Right lobe of liver (tissue), 6 donors: ENCODE data around the gene NEURL1. TPM values are rescaled to one million over a fixed set of nuclear protein-coding genes. Genes with fewer than 3 reads are reported as not detected.

Experiments
- ATAC-seq, 4 donors: fragments of 200-7000 bp; cut with Tn5 transposase; one replicate each; pipeline ENCODE4 v1.9.1; 2020; ENCODE audit warnings: mild to moderate bottlenecking in 4 of 4, moderate library complexity in 4 of 4
- DNase-seq, 3 donors: peaks; one replicate each; pipeline ENCODE4 v3.0.0-alpha.2; 2020
- H3K27ac ChIP-seq, 3 donors: fragments of 200-600 bp; one replicate each; pipeline ENCODE4 v1.8.0; 2022
- H3K27me3 ChIP-seq, 2 donors: fragments of 200-600 bp; one replicate each; pipeline ENCODE4 v1.8.0; 2022
- H3K36me3 ChIP-seq, 4 donors: fragments of 200-600 bp; sonication (generic) in 1 of 4; one replicate each; pipeline versions ENCODE4 v1.5.1 to v1.8.0; 2017 to 2022; ENCODE audit warnings: control low read depth in 1 of 4
- H3K4me1 ChIP-seq, 4 donors: fragments of 200-600 bp; sonication (generic) in 1 of 4; one replicate each; pipeline versions ENCODE4 v1.5.1 to v1.8.0; 2017 to 2022; ENCODE audit warnings: control low read depth in 1 of 4
- H3K4me3 ChIP-seq, 3 donors: fragments of 200-600 bp; one replicate each; pipeline ENCODE4 v1.8.0; 2022
- H3K9me3 ChIP-seq, 4 donors: fragments of 200-600 bp; sonication (generic) in 1 of 4; one replicate each; pipeline versions ENCODE4 v1.5.1 to v1.8.0; 2017 to 2022; ENCODE audit warnings: control low read depth in 1 of 4
- CTCF ChIP-seq, 4 donors: fragments of 200-600 bp in 3 of 4; fragments of 450-650 bp in 1 of 4; IDR thresholded peaks; one replicate each; pipeline versions ENCODE4 v1.5.1 to v1.8.0; 2016 to 2022; ENCODE audit warnings: antibody characterized with exemption in 4 of 4, mild to moderate bottlenecking in 2 of 4
- POLR2A ChIP-seq: fragments of 450-650 bp; IDR thresholded peaks from one replicate; pipeline ENCODE4 v1.6.1; 2017; ENCODE audit warnings: antibody characterized with exemption, mild to moderate bottlenecking
- WGBS: methylation state at CpG from one replicate; pipeline ENCODE4 v1.1.6; 2018; ENCODE audit warnings: low coverage, low lambda C conversion rate; ENCODE audit not compliant: insufficient coverage; ENCODE audit errors: missing lambda C conversion rate; 5-methylcytosine and 5-hydroxymethylcytosine counted together
- intact Hi-C, 2 donors: fragments of 100-400 bp; cut with DNase I; formaldehyde crosslinking; loops; one replicate each; pipeline versions ENCODE4 v1.11.2 to v1.14.1; 2022
- total RNA-seq, 6 experiments: library from RNA; depleted of rRNA in 2 of 6; stranded (reverse); fragments of >200 nt in 2 of 6; fragmentation: NEBNext Ultra II Directional in 3 of 6; extraction: Animal tissue kit (Norgen Biotek cat#: 25700) in 3 of 6; gene quantifications; one replicate each; pipeline versions ENCODE4 v1.1.0 to v1.2.4, GENCODE V29; 2016 to 2023
- donor health status: DM: no; HTN: yes; CAD: no.
- donor health status: DM: no; HTN: no; CAD: no.
- donor health status: DM: no; HTN: no; CAD: no.
- donor health status: DM: no; HTN: yes; CAD: no.
- donor health status: DM: no; HTN: yes; CAD: no.

The NEURL1 gene
- total RNA-seq, 6 experiments from 2014 or later = 0.10 to 1.6 (median 0.83) TPM; not detected in 1

GRCh38 chr10:103582331-103583123 lies 89.0 kb downstream of the NEURL1 start:
- Histone ChIP-seq H3K4me1 (peaks cover 0 to 12% (median 6%) of the 10 kb centered on the region in 4 donors), H3K4me3 (no peak overlapping the region), H3K27ac (no peak overlapping the region), H3K36me3 (no peaks in the 10 kb centered on the region), H3K27me3 (no peaks in the 10 kb centered on the region), H3K9me3 (no peaks in the 10 kb centered on the region)
- ATAC-seq (no peak), DNase-seq (no peak)
- TF ChIP-seq CTCF (IDR thresholded peaks at IDR 0.05) (no peak), POLR2A (no peak)
- 83% methylated on average over 7 of the region's 13 CpGs for WGBS
- intact Hi-C loops = no loop called here

- Histone ChIP-seq H3K27me3 (no peaks in the 10 kb centered on the region), H3K9me3 (no peaks in the 10 kb centered on the region), H3K4me3 (no peak overlapping the region), H3K27ac (no peak overlapping the region), H3K4me1 (peaks cover 0 to 5% (median 3%) of the 10 kb centered on the region in 4 donors), H3K36me3 (no peaks in the 10 kb centered on the region)
- no peak for TF ChIP-seq POLR2A
- no peak for TF ChIP-seq CTCF (IDR thresholded peaks at IDR 0.05)
- intact Hi-C loops = no loop called here
- DNase-seq (no peak), ATAC-seq (no peak)
- 52% methylated on average over 7 of the region's 8 CpGs for WGBS
Observed at GRCh38 chr10:103583871-103584215, 90.3 kb downstream of the NEURL1 start.

- H3K4me1 ChIP-seq = peaks cover 0 to 6% (median 0%) of the 10 kb centered on the region in 4 donors
- intact Hi-C loops = no loop called here
- DNase-seq = peak in 1 of 3 donors; percentile 24
- H3K27me3 ChIP-seq = no peaks in the 10 kb centered on the region
- WGBS = 9% methylated on average over 25 of the region's 111 CpGs
- H3K9me3 ChIP-seq = no peaks in the 10 kb centered on the region
- peak in 1 of 4 donors; percentile 19 for ATAC-seq
- H3K27ac ChIP-seq = no peak overlapping the region
- H3K4me3 ChIP-seq = peak overlapping the region; percentile 9 to 39 (median 18)
- no peaks in the 10 kb centered on the region for H3K36me3 ChIP-seq
- TF ChIP-seq POLR2A (no peak), CTCF (IDR thresholded peaks at IDR 0.05) (no peak)
Observed at GRCh38 chr10:103584216-103585010, 90.9 kb downstream of the NEURL1 start.

GRCh38 chr10:103585011-103585405 lies 91.5 kb downstream of the NEURL1 start:
- intact Hi-C loops = no loop called here
- H3K36me3 ChIP-seq = no peaks in the 10 kb centered on the region
- WGBS = no CpG with 5 or more reads among the region's 32 CpGs
- DNase-seq (no peak), ATAC-seq (no peak)
- TF ChIP-seq POLR2A (no peak), CTCF (IDR thresholded peaks at IDR 0.05) (no peak)
- no peaks in the 10 kb centered on the region for H3K9me3 ChIP-seq
- peaks cover 0 to 7% (median 0%) of the 10 kb centered on the region in 4 donors for H3K4me1 ChIP-seq
- no peaks in the 10 kb centered on the region for H3K27me3 ChIP-seq
- no peak overlapping the region for H3K27ac ChIP-seq
- no peak overlapping the region for H3K4me3 ChIP-seq
